ENCODE measurements around the gene SLC50A1.

DNA sequence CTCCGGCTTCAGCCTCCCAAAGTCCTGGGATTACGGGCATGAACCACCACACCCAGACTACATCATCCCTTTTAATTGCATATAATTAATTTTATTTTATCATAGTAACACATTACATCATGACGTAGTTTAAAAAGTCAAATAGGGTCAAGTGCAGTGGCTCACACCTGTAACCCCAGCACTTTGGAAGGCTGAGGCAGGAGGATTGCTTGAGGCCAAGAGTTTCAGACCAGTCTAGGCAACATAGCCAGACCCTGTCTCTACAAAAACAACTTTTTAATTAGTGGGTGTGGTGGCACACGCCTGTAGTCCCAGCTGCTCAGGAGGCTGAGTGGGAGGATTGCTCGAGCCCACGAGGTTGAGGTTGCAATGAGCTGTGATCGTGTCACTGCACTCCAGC, 36.3 kb upstream of the SLC50A1 start:
- TF ChIP-seq CEBPB (tag; IDR thresholded peaks at IDR 0.05): no peak
- TF ChIP-seq NFXL1 (CRISPR knock-in tag; IDR thresholded peaks at IDR 0.05): no peak
- TF ChIP-seq SMAD1 (IDR thresholded peaks at IDR 0.05; ENCODE audit: low read depth, low read length, partially characterized antibody): no peak
- no peak for TF ChIP-seq CHD2 (IDR thresholded peaks at IDR 0.05; ENCODE audit: low read depth, low read length)
- no peak for TF ChIP-seq FOXK1 (CRISPR knock-in tag; IDR thresholded peaks at IDR 0.05; ENCODE audit: borderline replicate concordance)
- TF ChIP-seq, protein P1, sequence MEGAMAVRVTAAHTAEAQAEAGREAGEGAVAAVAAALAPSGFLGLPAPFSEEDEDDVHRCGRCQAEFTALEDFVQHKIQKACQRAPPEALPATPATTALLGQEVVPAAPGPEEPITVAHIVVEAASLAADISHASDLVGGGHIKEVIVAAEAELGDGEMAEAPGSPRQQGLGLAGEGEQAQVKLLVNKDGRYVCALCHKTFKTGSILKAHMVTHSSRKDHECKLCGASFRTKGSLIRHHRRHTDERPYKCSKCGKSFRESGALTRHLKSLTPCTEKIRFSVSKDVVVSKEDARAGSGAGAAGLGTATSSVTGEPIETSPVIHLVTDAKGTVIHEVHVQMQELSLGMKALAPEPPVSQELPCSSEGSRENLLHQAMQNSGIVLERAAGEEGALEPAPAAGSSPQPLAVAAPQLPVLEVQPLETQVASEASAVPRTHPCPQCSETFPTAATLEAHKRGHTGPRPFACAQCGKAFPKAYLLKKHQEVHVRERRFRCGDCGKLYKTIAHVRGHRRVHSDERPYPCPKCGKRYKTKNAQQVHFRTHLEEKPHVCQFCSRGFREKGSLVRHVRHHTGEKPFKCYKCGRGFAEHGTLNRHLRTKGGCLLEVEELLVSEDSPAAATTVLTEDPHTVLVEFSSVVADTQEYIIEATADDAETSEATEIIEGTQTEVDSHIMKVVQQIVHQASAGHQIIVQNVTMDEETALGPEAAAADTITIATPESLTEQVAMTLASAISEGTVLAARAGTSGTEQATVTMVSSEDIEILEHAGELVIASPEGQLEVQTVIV (CRISPR knock-in tag; IDR thresholded peaks at IDR 0.05; ENCODE audit: borderline replicate concordance): no peak
- no peak for TF ChIP-seq FOSL1 (tag; conservative IDR thresholded peaks at IDR 0.05)
- no peak for TF ChIP-seq SIN3A (IDR thresholded peaks at IDR 0.05; ENCODE audit: borderline replicate concordance in 2 of 2, control insufficient read depth in 1 of 2, low read depth in 2 of 2, low read length in 2 of 2)
- no peak for TF ChIP-seq RAD21 (CRISPR knock-in tag; conservative IDR thresholded peaks at IDR 0.05 in 1 of 2, IDR thresholded peaks at IDR 0.05 in 1 of 2)
- TF ChIP-seq EHMT2 (IDR thresholded peaks at IDR 0.05): no peak

Data from K562 (cell line).